GM19324 (cell line): ENCODE results near the gene TNFRSF11A.

Experiments used
- ATAC-seq: cut with Tn5 transposase; IDR thresholded peaks from one replicate; pipeline ENCODE4 v1.9.1; 2021; ENCODE audit warnings: mild to moderate bottlenecking, moderate library complexity; ENCODE audit not compliant: unreplicated experiment, low FRiP score

The TNFRSF11A gene

GRCh38 chr18:62374410-62374965, 49.4 kb downstream of the TNFRSF11A start:
- ATAC-seq = no peak

- no peak for ATAC-seq
Observed at GRCh38 chr18:62377131-62377807, 52.2 kb downstream of the TNFRSF11A start.

GRCh38 chr18:62379051-62379450, 53.9 kb downstream of the TNFRSF11A start:
- no peak for ATAC-seq

- no peak for ATAC-seq
Observed at GRCh38 chr18:62381373-62381772, 56.3 kb downstream of the TNFRSF11A start.

- ATAC-seq = no peak
Observed at GRCh38 chr18:62384068-62384467, 59.0 kb downstream of the TNFRSF11A start.

GRCh38 chr18:62384610-62385097, 59.5 kb downstream of the TNFRSF11A start:
- ATAC-seq = no peak

GRCh38 chr18:62386091-62386490, 61.0 kb downstream of the TNFRSF11A start:
- no peak for ATAC-seq

GRCh38 chr18:62386601-62387000, 61.5 kb downstream of the TNFRSF11A start:
- no peak for ATAC-seq

- ATAC-seq = no peak
Observed at GRCh38 chr18:62387257-62387656, 62.1 kb downstream of the TNFRSF11A start.

- no peak for ATAC-seq
Observed at GRCh38 chr18:62388855-62389760, 64.0 kb downstream of the TNFRSF11A start.

GRCh38 chr18:62389761-62390481, 64.8 kb downstream of the TNFRSF11A start:
- ATAC-seq = no peak

- ATAC-seq = no peak
Observed at GRCh38 chr18:62394006-62394763, 69.1 kb downstream of the TNFRSF11A start.

GRCh38 chr18:62396381-62396780, 71.3 kb downstream of the TNFRSF11A start:
- ATAC-seq = no peak

GRCh38 chr18:62396967-62397366, 71.9 kb downstream of the TNFRSF11A start:
- no peak for ATAC-seq

GRCh38 chr18:62398291-62398690, 73.2 kb downstream of the TNFRSF11A start:
- no peak for ATAC-seq

GRCh38 chr18:62399276-62399675, 74.2 kb downstream of the TNFRSF11A start:
- no peak for ATAC-seq

- ATAC-seq = no peak
Observed at GRCh38 chr18:62399781-62400308, 74.7 kb downstream of the TNFRSF11A start.

GRCh38 chr18:62400916-62401315, 75.8 kb downstream of the TNFRSF11A start:
- no peak for ATAC-seq

- ATAC-seq = no peak
Observed at GRCh38 chr18:62402342-62402948, 77.3 kb downstream of the TNFRSF11A start.
